HepG2 (cell line): ENCODE results near the gene LINGO3. TPM values are rescaled to one million over a fixed set of nuclear protein-coding genes. Genes with fewer than 3 reads are reported as not detected.
A peak's percentile ranks its signal among the peaks of the same experiment; 100 is the strongest.

ENCODE experiments used
- ATAC-seq: fragments of 200-7000 bp; cut with Tn5 transposase; 3 replicates; pipeline ENCODE4 v1.9.1; 2020; ENCODE audit warnings: mild to moderate bottlenecking, moderate library complexity
- BruUV-seq: library from RNA; stranded (reverse); fragments of 400-500 nt; replicated peaks from 2 replicates; lab custom pipeline; 2021; lab: Mats Ljungman, UMichigan
- CTCF ChIA-PET: fragments of 300-600 bp; formaldehyde crosslinking; extraction: SDS; loops from one replicate; lab custom pipeline; 2021; ENCODE audit warnings: low total read pairs, inconsistent platforms, low intra/inter-chr PET ratio; lab: Yijun Ruan, JAX
- POLR2A ChIA-PET: fragments of 350-600 bp; sonication (Branson Sonifier 250); formaldehyde crosslinking; loops from one replicate; lab custom pipeline; 2020; ENCODE audit warnings: antibody characterized with exemption, inconsistent platforms; lab: Yijun Ruan, JAX
- DNase-seq: peaks from one replicate; pipeline ENCODE4 v3.0.0-alpha.2; 2015; ENCODE audit warnings: low spot score
- FAIRE-seq: peaks from 3 replicates; lab custom pipeline; 2011; peaks lifted over from hg19 to GRCh38; lab: Jason Lieb, UNC
- H2AFZ ChIP-seq: one replicate; pipeline ENCODE4 v1.6.1; 2011; ENCODE audit warnings: low read length, inconsistent platforms
- H3K27ac ChIP-seq: fragments of 300-600 bp; 3 replicates; pipeline ENCODE4 v1.8.0; 2011; ENCODE audit warnings: mixed run types, mild to moderate bottlenecking, mixed read lengths, low read length, inconsistent platforms; ENCODE audit not compliant: insufficient read depth; ENCODE audit errors: extremely low read length
- H3K27me3 ChIP-seq, 2 experiments: fragments of 200-600 bp in 1 of 2; 2 replicates in 1 of 2; 3 replicates in 1 of 2; pipeline versions ENCODE4 v1.6.0 to v1.8.0; 2011; ENCODE audit warnings: low read length in 2 of 2, mild to moderate bottlenecking in 2 of 2, moderate library complexity in 2 of 2, inconsistent platforms in 1 of 2; ENCODE audit not compliant: insufficient read depth in 2 of 2, control insufficient read depth in 1 of 2
- H3K36me3 ChIP-seq, 2 experiments: fragments of 200-600 bp in 1 of 2; replicated peaks in 1 of 2; 2 replicates in 1 of 2; 3 replicates in 1 of 2; pipeline versions ENCODE4 v1.5.1 to v1.8.0; 2011; ENCODE audit warnings: low read length in 2 of 2, inconsistent platforms in 1 of 2; ENCODE audit not compliant: insufficient read depth in 2 of 2, control insufficient read depth in 1 of 2
- H3K4me1 ChIP-seq: 2 replicates; pipeline ENCODE4 v1.5.1; 2012; ENCODE audit warnings: low read length, inconsistent platforms; ENCODE audit not compliant: insufficient read depth
- H3K4me2 ChIP-seq: 2 replicates; pipeline ENCODE4 v1.6.0; 2011; ENCODE audit warnings: low read depth, low read length, inconsistent platforms
- H3K4me3 ChIP-seq, 3 experiments: fragments of 200-600 bp in 1 of 3; sonication (generic), shearing (Covaris generic) in 1 of 3; replicated peaks in 1 of 3; 2 replicates each; pipeline ENCODE4 v1.5.1; 2011 to 2016; ENCODE audit warnings: low read length in 3 of 3, inconsistent platforms in 2 of 3, low read depth in 2 of 3, mild to moderate bottlenecking in 2 of 3, control low read depth in 1 of 3, mixed read lengths in 1 of 3; ENCODE audit not compliant: insufficient read depth in 1 of 3
- H3K79me2 ChIP-seq: one replicate; pipeline ENCODE4 v1.6.1; 2011; ENCODE audit warnings: low read length, inconsistent platforms; ENCODE audit not compliant: insufficient read depth
- H3K9ac ChIP-seq: 2 replicates; pipeline ENCODE4 v1.6.0; 2011; ENCODE audit warnings: mild to moderate bottlenecking, low read depth, low read length, inconsistent platforms; ENCODE audit not compliant: insufficient read depth
- H3K9me3 ChIP-seq: 2 replicates; pipeline ENCODE4 v1.5.1; 2012; ENCODE audit warnings: mild to moderate bottlenecking, low read length
- H4K20me1 ChIP-seq: 2 replicates; pipeline ENCODE4 v1.6.0; 2011; ENCODE audit warnings: inconsistent platforms, mild to moderate bottlenecking, low read length, moderate library complexity; ENCODE audit not compliant: insufficient read depth
- CBX1 ChIP-seq: IDR thresholded peaks from one replicate; pipeline ENCODE4 v1.6.1; 2016; ENCODE audit warnings: antibody characterized with exemption, low read depth
- CENPBD1 ChIP-seq: sonication (generic); formaldehyde crosslinking; IDR thresholded peaks from 2 replicates; pipeline ENCODE4 v1.8.0; 2022; ENCODE audit warnings: missing genetic modification reagents, low read depth, mild to moderate bottlenecking, borderline replicate concordance
- CSRNP2 ChIP-seq: sonication (generic); formaldehyde crosslinking; conservative IDR thresholded peaks from 2 replicates; pipeline ENCODE4 v1.8.0; 2022; ENCODE audit warnings: low read depth, missing genetic modification reagents
- FOSL2 ChIP-seq: sonication (generic); formaldehyde crosslinking; IDR thresholded peaks from 2 replicates; pipeline ENCODE4 v1.4.0; 2020; ENCODE audit warnings: missing genetic modification reagents
- KMT2A ChIP-seq: sonication (generic); formaldehyde crosslinking; IDR thresholded peaks from 2 replicates; pipeline ENCODE4 v1.4.0; 2020; ENCODE audit warnings: missing genetic modification reagents
- NFE2 ChIP-seq: sonication (generic); formaldehyde crosslinking; IDR thresholded peaks from 2 replicates; pipeline ENCODE4 v1.4.0; 2020; ENCODE audit warnings: missing genetic modification reagents
- ZNF709 ChIP-seq: sonication (generic); formaldehyde crosslinking; IDR thresholded peaks from 2 replicates; pipeline ENCODE4 v1.5.0; 2020; ENCODE audit warnings: mild to moderate bottlenecking, missing genetic modification reagents
- ZNF770 ChIP-seq: sonication (generic); formaldehyde crosslinking; IDR thresholded peaks from 2 replicates; pipeline ENCODE4 v1.5.0; 2020; ENCODE audit warnings: mild to moderate bottlenecking, missing genetic modification reagents
- WGBS: methylation state at CpG from one replicate; pipeline ENCODE4 v1.1.6; 2017; ENCODE audit warnings: low lambda C conversion rate; 5-methylcytosine and 5-hydroxymethylcytosine counted together
- in situ Hi-C: cut with HindIII; loops from 2 replicates; pipeline ENCODE4 v1.10.0; 2017; ENCODE audit warnings: low pct_unique_long_range_greater_than_20kb; ENCODE audit not compliant: extremely low pct_ligation_motif_present
- intact Hi-C: fragments of 100-400 bp; cut with micrococcal nuclease; formaldehyde crosslinking; loops from one replicate; pipeline ENCODE4 v1.10.0; 2022; ENCODE audit not compliant: unreplicated experiment
- polyA plus RNA-seq, 8 experiments: library from polyadenylated mRNA; depleted of rRNA in 3 of 8; stranded (reverse) in 7 of 8; unstranded in 1 of 8; fragments of >200 nt; fragmentation: Illumina TruSeq in 4 of 8; extraction: Trizol in 4 of 8; gene quantifications; 2 replicates each; pipeline versions ENCODE4 v1.2.1 to v1.2.3, GENCODE V29; 2011 to 2016; ENCODE audit warnings: low read depth in 4 of 8, missing spikeins in 1 of 8, mixed read lengths in 1 of 8; ENCODE audit not compliant: insufficient read depth in 1 of 8
- total RNA-seq, 5 experiments: library from RNA; depleted of rRNA; stranded (reverse); fragments of >200 nt; fragmentation: Illumina TruSeq; extraction: Trizol; gene quantifications; 2 replicates each; pipeline ENCODE4 v1.2.3, GENCODE V29; 2016; ENCODE audit warnings: low read depth in 1 of 5

LINGO3 gene
- total and polyA plus RNA-seq, 2 of the 13 experiments (the other 11 are each of a cell fraction or from before 2014, with no cell fraction given): not detected

- ChIA-PET CTCF (no interaction called here), POLR2A (interaction anchor here (1.8 to 5.2 kb wide), 3 partner anchors 10 to 48 kb away, joined by 5 to 35 read pairs (median 10); no protein-coding TSS in a partner anchor)
- Histone ChIP-seq H3K9ac (no peak overlapping the region), H3K4me1 (peaks cover 54% of the 10 kb centered on the region), H3K27ac (no peak overlapping the region), H3K79me2 (no peaks in the 10 kb centered on the region), H3K36me3 (no peaks in the 10 kb centered on the region), H3K4me2 (peak overlapping the region; percentile 39; the same call in 1 of the 2 replicates), H4K20me1 (no peaks in the 10 kb centered on the region), H2AFZ (no peak overlapping the region), H3K4me3 (no peak overlapping the region), H3K27me3 (peaks cover 3 to 5% of the 10 kb centered on the region in 2 experiments; a peak in 3 of 5 replicates), H3K9me3 (no peaks in the 10 kb centered on the region)
- 29% methylated on average over 11 of the region's 11 CpGs for WGBS
- in situ Hi-C loops: no loop called here
- no TSS peak for BruUV-seq
- intact Hi-C loops: no loop called here
- no peak for FAIRE-seq
- no peak for TF ChIP-seq KMT2A (CRISPR knock-in tag)
- TF ChIP-seq ZNF709: no peak
- no peak for TF ChIP-seq CENPBD1 (CRISPR knock-in tag)
- TF ChIP-seq ZNF770 (CRISPR knock-in tag): peak; percentile 72; the same call in 1 of the 2 replicates
- no peak for TF ChIP-seq CBX1
- no peak for DNase-seq
- ATAC-seq: no peak
These were observed 47.6 kb downstream of the LINGO3 start for GRCh38 chr19:2260341-2260805.

DNA sequence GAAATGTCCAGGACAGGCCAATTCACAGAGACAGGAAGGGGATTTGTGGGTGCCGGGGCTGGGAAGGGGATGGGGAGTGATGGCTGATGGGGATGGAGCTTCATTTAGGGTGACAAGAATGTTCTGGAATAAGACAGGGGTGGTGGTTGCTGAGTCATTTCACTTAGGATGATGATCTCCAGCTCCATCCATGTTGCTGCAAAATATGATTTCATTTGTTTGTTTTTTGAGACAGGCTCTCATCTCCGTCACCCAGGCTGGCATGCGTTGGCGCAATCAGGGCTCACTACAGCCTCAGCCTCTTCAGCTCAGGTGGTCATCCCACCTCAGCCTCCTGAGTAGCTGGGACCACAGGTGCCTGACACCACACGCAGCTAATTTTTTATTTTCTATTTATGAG is 48.6 kb downstream of the LINGO3 start:
- intact Hi-C loops: no loop called here
- FAIRE-seq (no peak), DNase-seq (no peak), ATAC-seq (no peak)
- Histone ChIP-seq H3K27ac (no peak overlapping the region), H3K4me3 (no peak overlapping the region), H4K20me1 (no peaks in the 10 kb centered on the region), H3K27me3 (peaks cover 3 to 5% of the 10 kb centered on the region in 2 experiments; a peak in 3 of 5 replicates), H3K36me3 (no peaks in the 10 kb centered on the region), H3K9me3 (no peaks in the 10 kb centered on the region), H3K4me1 (peaks cover 47% of the 10 kb centered on the region), H3K79me2 (no peaks in the 10 kb centered on the region), H2AFZ (no peak overlapping the region), H3K9ac (no peak overlapping the region), H3K4me2 (no peak overlapping the region)
- in situ Hi-C loops: no loop called here
- 40% methylated on average over 5 of the region's 5 CpGs for WGBS
- POLR2A ChIA-PET: interaction anchor here (0.7 to 5.2 kb wide), 5 partner anchors 8 to 270 kb away, joined by 3 to 35 read pairs (median 7); no protein-coding TSS in a partner anchor
- BruUV-seq: no TSS peak
- CTCF ChIA-PET: no interaction called here
- TF ChIP-seq CSRNP2 (no peak), FOSL2 (peak; percentile 33; the same call in 1 of the 2 replicates), NFE2 (CRISPR knock-in tag) (peak; percentile 7; the same call in 1 of the 2 replicates)
